ENCODE data around the gene STPG3. TPM values are rescaled to one million over a fixed set of nuclear protein-coding genes. Genes with fewer than 3 reads are reported as not detected.
"Not testable (repeated sequence)": the region's sequence is repeated elsewhere in the genome, so short reads cannot be mapped to it uniquely, and the experiment has no call there.

STPG3 gene
- total RNA-seq, 1 donor from 2014 or later: not detected

GRCh38 chr9:137244486-137245449 lies 6.3 kb upstream of the STPG3 start:
- DNase-seq (ENCODE audit: extremely low read depth, low read depth, low spot score): no peak

DNA sequence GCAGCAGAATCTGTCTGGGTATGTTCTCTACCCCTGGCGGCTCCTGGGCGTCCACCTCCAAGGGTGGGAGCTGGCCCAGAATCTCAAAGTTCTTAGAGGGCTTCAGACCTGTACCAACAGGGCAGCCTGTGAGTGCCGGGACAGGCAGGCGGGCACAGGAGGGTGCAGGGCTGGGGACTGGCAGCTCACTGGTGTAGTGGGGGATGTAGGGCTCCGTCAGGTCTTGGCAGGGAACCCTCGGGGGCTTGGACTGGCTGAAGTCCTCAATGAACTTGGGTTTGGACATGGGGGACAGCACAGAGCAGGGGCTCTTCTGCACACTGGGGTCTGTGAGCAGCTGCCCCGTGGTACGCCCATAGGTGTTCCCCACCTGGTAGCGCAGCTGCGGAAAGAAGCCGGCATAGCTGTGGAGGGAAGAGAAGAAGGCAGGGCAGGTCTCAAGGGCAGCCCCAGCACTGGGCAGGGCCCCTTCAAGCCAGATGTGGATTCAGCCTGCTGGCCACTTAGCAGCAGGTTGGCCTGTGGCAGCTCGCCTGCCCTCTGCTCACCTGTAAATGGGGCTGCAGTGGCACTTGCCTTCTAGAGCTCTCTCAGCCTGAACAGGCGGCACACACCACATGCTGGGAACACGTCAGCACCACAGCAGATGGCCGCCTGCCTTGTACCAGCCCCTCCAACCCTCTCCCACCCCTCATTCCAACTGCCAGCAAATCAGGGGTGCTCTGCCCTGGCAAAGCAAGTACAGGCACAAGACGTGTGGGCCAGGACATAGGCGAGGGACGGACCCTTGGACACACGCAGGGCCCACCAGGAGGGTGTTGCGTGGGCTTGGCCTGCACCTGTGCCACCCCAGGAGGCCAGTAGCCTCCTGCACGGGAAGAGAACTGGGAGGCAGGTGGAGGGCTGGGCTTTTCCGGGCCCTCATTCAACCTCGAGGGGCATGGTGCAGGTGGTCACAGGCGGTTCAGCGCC lies 5.3 kb upstream of the STPG3 start:
- DNase-seq (ENCODE audit: extremely low read depth, low read depth, low spot score): no peak

DNA sequence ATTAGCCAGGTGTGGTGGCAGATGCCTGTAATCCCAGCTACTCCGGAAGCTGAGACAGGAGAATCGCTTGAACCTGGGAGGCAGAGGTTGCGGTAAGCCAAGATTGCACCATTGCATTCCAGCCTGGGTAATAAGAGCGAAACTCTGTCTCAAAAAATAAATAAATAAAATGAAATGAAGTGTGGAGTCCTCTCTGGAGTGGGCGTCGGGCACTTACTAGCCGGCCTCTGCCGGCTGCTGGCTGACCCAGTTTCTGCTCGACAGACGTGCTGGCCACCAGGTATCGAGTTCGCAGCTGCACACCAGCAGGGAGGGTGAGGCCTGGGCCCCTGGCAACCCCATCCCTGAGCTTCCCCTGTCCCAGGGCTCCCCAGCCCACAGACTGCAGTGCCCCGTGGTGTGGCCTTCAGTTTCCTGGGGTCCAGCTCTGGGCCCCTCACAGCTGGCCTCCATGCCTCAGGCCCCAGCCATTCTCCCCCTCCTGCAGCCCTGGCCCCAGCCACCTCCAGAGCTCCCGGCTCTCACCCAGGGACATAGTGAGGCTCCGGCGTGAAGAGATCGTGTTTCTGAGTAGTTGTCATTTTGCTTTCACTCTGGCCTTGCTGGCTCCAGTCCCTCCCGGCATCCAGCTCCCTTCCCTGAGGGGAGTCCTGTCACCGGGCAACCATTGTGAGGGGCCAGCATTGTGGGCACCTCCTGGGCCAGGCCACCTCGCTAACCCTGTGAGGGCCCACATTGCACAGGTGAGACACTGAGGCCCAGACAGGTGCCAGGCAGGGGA lies 3.8 kb upstream of the STPG3 start:
- DNase-seq (ENCODE audit: extremely low read depth, low read depth, low spot score): no peak

DNA sequence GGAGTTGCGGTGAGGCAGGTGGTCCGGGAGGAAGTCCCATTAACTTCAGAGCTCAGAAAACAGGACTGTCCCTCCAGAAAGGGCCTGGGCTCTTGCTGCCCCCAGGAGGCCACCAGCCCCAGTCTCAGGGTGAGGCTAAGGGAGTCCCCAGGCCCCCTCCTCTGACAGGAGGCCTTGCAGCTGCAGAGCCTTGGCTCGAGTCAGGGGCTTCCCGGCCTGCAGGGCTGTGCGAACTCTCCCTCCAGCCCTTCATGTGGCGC lies 3.2 kb upstream of the STPG3 start:
- no peak for DNase-seq (ENCODE audit: extremely low read depth, low read depth, low spot score)

DNA sequence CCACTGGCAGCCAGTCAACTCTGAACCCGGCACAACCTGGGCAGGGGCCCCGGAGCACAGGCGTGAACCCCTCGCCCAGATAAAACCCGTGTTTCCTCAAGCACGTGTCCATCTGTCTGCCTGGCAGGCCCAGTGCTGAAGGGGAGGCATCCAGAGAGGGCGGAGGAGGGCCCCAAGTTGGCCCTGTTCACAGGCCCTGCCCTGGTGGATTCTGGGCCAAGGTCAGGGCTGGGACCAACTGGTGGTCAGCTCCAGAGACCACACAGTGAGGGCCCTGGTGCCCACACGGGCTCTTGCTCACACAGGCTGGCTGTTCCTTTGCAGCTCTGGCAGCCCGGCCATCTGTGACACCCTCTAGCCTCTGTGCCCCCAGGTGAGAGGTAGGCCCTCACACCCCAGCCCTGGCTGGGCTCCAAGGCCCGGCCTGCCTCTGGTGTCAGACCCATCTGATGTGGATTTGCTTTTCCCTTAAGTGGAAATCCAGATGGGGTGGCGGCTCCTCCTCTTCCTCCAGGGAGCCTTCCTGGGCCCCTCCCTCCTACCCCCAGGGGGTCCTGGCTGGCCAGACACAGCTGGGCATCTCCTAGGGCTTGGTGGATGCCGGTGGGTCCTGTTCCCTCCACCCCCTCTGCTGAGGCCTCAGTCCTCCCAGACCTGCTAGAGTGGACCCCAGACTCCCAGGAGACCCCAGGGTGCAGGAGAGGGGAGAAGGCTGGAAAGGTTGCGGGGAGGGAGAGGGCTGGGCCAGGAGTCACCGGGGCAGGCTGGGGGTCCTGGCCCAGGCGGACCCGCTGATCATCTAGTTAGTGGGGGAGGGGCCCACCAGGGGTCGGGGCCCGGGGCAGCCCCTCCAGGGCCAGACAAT lies 525 bp upstream of the STPG3 start:
- no peak for DNase-seq (ENCODE audit: extremely low read depth, low read depth, low spot score)

GRCh38 chr9:137251490-137252268 lies 593 bp downstream of the STPG3 start:
- DNase-seq (ENCODE audit: extremely low read depth, low read depth, low spot score): no peak

DNA sequence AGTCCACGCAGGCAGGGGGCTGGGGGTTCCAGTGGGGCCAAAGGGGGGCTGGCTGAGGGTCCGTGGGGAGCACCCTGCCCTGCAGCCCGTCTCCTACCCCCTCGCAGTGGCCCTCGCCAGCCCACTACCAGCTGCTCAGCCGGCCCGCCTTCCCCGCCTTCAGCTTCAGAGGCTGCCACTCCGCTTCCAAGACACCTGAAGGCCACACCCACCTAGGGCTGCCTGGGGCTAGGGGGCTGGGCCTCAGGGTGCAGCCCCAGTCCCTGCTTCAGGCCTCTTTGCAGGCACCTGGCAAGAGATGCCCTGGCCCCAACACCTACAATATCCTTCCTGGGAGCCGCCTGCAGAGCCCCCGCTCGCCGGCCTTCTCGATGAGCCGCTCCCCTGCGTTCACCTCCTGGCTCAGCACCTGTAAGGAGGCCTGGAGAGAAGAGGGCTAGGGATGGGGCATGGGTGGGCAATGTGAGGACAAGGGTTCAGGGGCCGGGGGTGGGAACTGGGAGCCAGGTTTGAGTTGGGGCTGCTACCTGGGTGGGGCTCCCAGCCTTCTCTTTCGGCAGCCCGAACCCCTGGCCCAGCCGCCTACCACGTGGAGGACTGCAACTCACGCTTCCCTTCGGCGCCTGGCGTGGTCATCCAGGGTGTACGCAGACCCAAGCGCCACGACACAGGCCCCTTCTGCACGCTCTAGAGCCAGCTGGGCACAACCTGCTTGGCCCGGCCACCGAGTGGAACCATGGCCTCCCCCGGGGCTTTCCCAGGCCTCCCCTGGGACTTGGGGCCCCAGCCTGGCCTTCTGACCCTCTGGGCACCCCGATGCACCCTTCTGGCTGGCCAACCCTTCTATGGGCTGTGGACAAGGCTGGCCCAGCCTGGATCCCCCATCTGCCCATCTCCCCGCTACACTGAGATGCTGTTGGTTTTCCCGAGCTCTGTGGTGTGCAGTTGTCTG lies 1.7 kb downstream of the STPG3 start:
- no peak for DNase-seq (ENCODE audit: extremely low read depth, low read depth, low spot score)

DNA sequence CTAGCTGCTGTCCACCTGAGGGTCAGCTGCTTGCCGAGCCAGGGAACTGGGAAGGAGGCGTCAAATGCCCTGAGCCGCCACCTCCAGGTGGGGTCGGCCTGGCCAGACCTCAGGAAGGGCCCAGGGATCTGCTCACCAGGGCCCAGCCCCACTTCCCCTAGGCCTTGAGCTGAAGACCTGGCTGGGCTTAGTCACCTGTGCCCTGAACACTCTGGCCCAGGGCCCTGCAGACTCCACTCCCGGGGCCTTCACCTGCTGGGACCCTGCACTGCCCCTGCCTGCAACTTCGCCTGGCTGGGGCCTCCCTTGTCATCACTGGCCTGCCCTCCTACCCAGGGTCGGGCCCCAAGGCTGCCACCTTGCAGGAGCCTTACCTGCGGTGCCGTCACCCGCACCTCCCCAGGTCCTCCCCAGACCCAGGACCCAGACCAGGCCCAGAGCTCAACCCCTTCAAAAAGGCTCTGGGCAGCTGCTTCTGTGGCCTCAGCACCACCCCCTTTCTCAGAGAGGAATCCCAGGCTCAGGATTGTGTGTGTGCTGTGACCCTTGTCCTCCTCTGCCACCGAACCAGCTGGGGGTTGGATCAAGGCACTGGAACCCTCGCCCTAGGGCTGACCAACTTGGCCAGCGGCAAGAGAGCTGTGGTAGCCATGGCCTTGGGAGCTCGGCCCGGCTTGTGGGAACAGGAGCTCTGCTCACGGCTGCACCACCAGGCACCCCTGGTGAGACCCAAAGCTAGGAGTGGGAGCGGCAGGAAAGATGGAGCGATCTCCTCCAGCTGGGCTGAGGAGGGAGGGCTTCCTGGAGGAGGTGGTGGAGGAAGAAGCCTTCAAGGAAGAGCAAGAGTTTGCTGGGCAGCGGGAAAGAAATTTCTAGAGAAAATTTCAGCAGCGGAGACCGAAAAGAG lies 2.9 kb downstream of the STPG3 start:
- DNase-seq (ENCODE audit: extremely low read depth, low read depth, low spot score): no peak

GRCh38 chr9:137254624-137255447 lies 3.8 kb downstream of the STPG3 start, which contains the start of gene NELFB:
Gene NELFB (plus strand): TSS chr9:137255327.
- DNase-seq (ENCODE audit: extremely low read depth, low read depth, low spot score): no peak

GRCh38 chr9:137255448-137256114 lies 4.5 kb downstream of the STPG3 start:
- DNase-seq (ENCODE audit: extremely low read depth, low read depth, low spot score): no peak

DNA sequence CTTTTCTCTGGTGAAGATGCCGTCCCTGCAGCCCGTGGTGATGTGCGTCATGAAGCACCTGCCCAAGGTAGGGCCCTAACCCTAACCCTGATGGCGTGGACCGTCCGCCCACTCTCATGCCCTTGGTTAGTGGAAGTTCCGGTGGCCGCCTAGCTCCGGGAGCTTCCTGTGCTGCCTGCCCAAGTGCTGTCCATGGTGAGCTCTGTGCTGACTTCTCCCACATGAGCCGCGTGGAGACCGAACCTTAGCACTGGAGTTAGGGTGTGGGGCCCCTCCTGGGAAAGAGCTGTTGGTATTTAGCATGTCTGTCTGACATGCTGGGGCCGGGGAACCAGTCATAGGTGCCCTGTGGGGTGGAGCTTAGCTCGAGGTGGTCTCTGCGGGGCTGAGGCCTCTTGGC lies 5.3 kb downstream of the STPG3 start:
- no peak for DNase-seq (ENCODE audit: extremely low read depth, low read depth, low spot score)

DNA sequence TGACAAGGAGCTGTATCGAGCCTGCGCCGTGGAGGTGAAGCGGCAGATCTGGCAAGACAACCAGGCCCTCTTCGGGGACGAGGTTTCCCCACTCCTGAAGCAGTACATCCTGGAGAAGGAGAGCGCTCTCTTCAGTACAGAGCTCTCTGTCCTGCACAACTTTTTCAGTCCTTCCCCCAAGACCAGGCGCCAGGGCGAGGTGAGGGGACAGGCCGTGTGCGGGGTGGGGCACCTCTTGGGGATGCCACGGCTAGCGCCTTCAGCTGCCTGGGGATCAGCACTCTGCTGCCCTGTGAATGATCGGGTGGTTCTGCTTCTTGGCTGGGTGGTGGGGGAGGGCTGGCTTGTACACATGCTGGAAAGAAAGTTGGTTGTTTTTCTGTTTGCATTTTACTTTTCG lies 5.8 kb downstream of the STPG3 start:
- DNase-seq (ENCODE audit: extremely low read depth, low read depth, low spot score): no peak

DNA sequence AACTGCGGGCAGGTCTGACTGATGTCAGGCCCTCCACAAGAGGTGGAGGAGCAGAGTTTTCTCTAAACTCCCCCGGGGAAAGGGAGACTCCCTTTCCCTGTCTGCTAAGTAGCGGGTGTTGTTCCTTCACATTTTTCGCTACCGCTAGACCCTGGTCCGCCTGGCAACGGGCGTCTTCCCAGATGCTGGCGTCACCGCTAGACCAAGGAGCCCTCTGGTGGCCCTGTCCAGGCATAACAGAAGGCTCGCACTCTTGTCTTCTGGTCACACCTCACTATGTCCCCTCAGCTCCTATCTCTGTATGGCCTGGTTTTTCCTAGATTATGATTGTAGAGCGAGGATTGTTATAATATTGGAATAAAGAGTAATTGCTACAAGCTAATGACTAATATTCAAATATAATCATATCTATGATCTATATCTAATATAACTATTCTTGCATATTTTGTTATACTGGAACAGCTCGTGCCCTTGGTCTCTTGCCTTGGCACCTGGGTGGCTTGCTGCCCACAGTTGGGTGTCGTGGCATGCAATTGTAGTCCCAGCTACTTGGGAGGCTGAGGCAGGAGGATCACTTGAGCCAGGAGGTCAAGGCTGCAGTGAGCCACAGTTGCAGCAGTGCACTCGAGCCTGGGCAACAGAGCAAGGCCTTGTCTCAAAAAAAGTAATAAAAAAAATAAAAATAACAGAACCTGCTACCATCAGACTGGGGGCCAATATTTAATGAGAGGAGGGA lies 11.3 kb downstream of the STPG3 start:
- DNase-seq (ENCODE audit: extremely low read depth, low read depth, low spot score): not testable (repeated sequence)

- DNase-seq (ENCODE audit: extremely low read depth, low read depth, low spot score): no peak
Observed at GRCh38 chr9:137262909-137263285, 11.8 kb downstream of the STPG3 start.

DNA sequence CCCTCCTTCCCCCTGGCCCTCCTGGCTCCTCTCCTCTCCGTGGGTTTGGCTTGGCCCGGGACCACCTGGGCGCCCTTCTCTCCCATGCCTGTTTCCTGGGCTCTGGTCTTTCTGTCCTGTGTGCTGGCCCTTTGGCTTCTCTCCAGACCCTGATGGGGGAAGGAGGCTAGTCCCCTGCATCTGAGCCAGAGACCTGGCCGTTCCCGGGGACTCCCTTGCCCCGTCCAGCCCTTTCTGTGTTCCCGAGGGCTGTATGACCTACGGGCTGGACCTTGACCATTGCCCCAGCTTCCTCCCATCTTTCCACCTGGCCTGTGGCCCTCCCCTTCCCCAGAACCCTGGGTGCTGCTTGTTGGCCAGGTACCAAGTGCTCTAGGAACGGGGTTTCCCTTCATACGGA lies 12.4 kb downstream of the STPG3 start:
- DNase-seq (ENCODE audit: extremely low read depth, low read depth, low spot score): no peak

All from glomerular endothelial cell (primary cell).